Activated CD8-positive, alpha-beta memory T cell treated with anti-CD3 and anti-CD28 coated beads for 36 hours (primary cell): ENCODE data around the gene GJC1. TPM values are rescaled to one million over a fixed set of nuclear protein-coding genes. Genes with fewer than 3 reads are reported as not detected.
"Not testable (repeated sequence)": the region's sequence is repeated elsewhere in the genome, so short reads cannot be mapped to it uniquely, and the experiment has no call there.

Experiments used
- CTCF ChIA-PET: fragments of 350-600 bp; sonication (Branson Sonifier 250); formaldehyde crosslinking; loops from one replicate; lab custom pipeline; 2021; ENCODE audit warnings: antibody characterized with exemption; lab: Charles Lee
- POLR2A ChIA-PET: fragments of 350-600 bp; sonication (Branson Sonifier 250); formaldehyde crosslinking; loops from one replicate; lab custom pipeline; 2021; ENCODE audit warnings: antibody characterized with exemption; lab: Charles Lee
- total RNA-seq, 2 experiments: library from RNA; stranded (reverse); gene quantifications; one replicate each; pipeline ENCODE4 v1.2.3, GENCODE V29; 2021

Gene GJC1
- total RNA-seq, 2 experiments from 2014 or later = 8.6 to 8.8 TPM

DNA sequence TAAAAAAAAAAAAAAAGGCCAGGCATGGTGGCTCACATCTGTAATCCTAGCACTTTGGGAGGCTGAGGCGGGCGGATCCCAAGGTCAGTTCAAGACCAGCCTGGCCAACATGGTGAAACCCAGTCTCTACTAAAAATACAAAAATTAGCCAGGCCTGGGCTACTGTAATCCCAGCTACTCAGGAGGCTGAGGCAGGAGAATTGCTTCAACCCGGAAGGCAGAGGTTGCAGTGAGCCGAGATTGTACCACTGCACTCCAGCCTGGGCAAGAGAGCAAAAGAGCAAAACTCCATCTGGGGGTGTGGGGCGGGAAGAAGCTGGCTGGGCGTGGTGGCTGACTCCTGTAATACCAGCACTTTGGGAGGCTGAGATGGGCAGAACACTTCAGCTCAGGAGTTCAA is 11.6 kb downstream of the GJC1 start:
- CTCF ChIA-PET, POLR2A ChIA-PET: not testable (repeated sequence)

DNA sequence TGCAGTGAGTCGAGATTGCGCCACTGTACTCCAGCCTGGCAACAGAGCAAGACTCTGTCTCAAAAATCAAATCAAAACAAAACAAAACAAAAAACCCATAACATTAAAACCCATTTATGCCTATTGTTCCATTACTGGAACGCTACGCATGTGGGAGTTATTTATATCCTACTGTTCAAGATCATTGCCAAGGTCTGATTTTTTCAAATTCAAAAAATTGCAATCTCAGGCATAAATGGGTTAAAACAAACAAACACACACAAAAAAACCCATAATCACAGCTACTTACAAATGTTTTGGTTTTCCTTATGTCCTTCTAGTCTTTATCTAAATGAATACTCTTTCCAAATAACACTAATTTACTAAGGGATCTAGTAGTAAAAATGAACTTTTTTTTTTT is 17.8 kb downstream of the GJC1 start:
- ChIA-PET POLR2A (no interaction called here), CTCF (no interaction called here)

DNA sequence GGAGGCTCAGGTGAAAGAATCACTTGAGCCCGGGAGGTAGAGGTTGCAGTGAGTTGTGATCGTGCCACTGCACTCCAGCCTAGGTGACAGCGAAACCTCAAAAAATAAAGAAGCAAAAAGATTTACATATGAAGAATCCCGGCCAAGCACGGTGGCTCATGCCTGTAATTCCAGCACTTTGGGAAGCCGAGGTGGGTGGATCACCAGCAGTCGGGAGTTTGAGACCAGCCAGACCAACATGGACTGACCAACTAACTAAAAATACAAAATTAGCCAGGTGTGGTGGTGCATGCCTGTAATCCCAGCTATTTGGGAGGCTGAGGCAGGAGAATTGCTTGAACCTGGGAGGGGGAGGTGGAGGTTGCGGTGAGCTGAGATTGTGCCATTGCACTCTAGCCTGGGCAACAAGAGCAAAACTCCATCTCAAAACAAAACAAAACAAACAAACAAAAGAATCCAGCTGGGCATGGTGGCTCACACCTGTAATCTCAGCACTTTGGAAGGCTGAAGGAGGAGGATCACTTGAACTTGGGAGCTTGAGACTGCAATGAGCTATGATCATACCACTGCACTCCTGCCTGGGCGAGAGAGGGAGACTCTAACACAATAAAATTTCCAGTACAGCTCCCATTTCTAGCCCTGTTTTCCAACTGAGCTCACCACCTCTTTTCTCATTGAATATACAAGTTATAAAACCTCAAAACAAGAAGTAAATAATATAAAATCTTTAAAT is 21.3 kb downstream of the GJC1 start:
- CTCF ChIA-PET, POLR2A ChIA-PET: not testable (repeated sequence)

DNA sequence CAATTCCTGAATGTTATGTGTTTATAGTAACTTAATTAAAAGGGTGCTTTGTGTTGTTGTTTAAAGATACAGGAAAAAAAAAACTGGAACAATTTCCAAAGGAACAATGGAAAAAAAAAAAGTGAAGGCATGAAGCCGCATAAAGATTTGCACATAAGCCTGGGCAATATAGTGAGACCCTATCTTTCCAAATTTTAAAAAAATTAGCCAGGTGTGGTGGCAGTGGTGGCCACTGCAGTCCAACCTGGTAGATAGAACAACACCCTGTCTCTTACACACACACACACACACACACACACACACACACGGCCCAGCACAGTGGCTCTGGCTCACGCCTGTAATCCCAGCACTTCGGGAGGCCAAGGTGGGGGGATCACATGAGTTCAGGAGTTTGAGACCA is 21.9 kb downstream of the GJC1 start:
- POLR2A ChIA-PET = no interaction called here
- CTCF ChIA-PET = no interaction called here

DNA sequence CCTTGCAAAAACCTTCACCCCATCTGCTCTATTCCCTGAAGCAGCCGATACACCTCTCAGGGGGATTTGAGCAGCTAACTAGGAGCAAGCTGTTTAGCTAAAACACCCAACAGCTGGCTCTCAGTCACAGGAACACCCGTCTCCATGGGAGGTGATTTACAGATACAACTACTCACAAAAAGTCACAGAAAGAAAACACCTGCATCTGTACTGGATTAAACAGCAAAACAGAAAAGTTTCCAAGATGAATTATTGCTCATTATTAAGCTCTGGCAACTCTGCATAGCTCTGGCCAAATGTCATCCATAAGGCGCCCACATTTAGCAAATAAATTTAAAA is 22.3 kb downstream of the GJC1 start:
- POLR2A ChIA-PET = no interaction called here
- CTCF ChIA-PET = no interaction called here

DNA sequence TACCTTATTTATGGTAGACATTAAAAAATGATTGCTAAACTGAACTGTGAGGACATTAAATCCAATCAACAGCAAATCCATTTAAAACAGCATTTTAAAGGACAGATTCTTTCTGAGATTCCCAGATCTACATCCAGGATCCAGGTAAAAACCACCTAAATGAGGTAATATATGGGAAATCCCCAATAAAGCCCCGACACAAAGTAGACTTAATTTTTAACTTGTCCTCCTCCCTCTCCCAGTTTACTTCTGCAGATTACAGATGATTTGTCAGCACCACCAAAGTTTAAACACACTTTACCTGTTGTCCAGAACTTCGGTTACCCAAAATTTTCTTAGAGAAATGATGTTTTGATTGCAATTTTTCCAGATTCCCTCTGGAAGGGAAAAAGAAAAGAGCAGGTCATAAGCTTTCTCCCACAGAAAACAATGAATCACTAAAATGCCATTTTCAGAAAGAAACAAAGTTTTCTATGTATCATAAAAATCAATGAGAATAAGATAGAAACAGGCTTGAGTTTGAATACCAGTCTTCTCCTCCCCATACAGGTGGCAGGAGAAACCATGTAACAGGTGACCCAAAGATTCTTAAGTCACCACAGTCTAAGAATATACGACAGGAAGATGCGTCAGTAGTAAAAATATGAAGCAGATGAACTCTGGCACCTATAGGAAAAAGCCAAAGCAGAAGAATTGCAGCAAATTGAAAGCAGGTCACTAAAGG is 22.8 kb downstream of the GJC1 start:
- ChIA-PET POLR2A (no interaction called here), CTCF (no interaction called here)

DNA sequence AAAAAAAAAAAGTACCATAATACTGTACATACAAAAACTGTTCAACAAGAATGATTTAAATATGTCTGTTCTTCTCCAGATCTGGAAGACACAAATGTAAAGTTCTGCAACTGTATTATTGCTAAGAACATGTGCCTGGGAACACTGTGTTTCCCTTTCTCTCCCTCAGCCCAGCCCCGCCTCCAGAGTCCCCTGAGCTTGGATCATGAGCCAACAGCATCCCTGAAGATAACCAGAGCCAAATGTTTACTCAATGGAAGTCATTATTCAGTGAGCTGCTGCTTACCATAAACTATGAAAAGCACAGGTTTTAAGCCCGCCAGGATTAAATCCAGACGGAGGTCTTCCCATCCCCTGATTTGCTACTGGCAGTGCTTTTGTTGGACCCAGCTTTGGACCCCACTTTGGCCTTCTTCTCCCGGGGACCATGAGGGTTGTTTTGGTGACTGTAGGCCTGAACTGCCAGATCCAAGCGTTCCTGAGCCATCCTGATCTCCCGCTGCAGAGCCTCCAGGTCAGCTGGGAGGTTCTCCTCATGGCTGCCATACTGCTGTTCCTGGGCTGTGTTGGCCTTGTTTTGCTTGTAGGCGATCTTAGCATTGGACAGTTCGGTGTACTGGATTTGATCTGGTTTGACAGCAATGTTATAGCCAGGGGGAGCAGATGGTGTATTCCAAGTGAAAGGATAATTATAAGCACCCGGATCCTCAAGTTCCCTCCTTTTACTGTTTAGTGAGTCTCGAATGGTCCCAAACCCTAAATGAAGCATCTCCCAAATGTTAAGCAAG is 25.6 kb downstream of the GJC1 start:
- POLR2A ChIA-PET = no interaction called here
- CTCF ChIA-PET = no interaction called here

DNA sequence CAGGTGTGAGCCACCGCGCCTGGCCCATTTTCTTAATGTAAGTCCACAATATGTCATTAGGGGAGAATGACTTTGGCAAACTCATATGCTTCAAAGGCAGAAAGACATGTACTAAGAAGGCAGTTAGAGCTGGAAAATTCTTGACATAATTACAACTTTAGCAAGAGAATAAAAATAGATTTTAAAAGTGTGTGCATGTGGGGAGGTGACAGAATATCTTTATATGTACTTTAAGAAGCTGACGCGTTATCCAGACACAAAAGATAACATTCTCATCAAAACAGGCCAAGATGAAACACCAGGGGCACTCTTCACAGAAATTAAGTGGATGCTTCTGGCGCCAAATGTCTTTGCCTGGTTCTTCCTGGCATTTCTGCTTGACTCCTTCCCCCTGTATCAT is 28.2 kb downstream of the GJC1 start:
- ChIA-PET POLR2A (no interaction called here), CTCF (no interaction called here)

DNA sequence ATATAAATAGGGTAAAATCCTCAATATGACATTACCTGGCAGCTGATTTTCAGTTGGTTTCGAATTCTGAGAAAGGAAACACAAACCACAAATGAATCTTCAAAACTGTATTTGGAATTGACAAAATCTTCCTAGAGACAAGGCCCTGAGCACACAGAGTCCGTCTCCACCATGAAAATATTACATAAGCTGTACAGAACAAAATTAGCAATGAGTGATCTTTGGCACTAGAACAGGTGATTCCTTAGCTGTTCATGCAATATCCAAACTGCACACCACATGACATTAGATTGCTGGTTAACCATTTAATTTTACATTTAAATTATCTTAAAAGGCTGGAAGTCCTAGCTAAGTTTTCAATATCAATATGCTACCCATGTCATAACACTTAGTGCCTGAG is 31.7 kb downstream of the GJC1 start:
- CTCF ChIA-PET = interaction anchor here (0.6 kb wide), 1 partner anchor 225 kb away, joined by 4 read pairs; no protein-coding TSS in a partner anchor

DNA sequence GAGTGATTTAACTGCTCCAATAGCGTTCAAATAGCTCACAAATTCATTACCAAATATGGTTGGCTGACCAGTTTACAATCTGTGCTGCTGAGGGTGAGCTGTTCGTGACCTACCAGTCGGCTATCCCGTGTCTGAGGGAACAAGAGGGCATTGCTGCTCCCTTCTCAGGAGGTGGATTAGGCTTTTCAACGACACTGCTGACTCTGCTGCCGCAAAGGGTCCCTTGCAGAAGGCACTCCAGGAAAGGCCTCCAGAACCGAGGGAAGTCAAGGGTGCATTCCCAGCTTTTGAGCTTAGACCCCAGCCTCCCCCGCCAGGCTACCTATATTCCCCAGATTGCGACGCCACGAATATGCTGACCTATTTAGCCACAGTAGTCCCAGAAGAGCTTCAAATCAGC is 32.3 kb downstream of the GJC1 start:
- CTCF ChIA-PET = no interaction called here
- POLR2A ChIA-PET = no interaction called here

More for the DNA sequence above, 31.7 kb downstream of the GJC1 start:
- POLR2A ChIA-PET = no interaction called here

DNA sequence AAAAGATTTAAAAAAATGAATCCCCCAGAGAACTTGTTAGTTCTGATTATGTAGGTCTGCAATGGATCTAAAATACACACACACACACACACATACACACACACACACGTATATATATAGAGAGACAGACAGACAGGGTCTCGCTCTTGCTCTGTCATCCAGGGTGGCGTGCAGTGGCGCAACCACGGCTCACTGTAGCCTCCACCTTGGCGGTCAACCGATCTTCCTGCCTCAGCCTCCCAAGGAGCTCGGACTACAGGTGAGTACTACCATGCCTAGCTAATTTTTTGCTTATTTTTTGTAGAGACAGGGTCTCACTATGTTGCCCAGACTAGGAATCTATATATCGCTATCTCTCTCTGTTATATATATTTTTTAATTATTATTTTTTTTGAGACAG is 33.4 kb downstream of the GJC1 start:
- ChIA-PET CTCF (no interaction called here), POLR2A (no interaction called here)

DNA sequence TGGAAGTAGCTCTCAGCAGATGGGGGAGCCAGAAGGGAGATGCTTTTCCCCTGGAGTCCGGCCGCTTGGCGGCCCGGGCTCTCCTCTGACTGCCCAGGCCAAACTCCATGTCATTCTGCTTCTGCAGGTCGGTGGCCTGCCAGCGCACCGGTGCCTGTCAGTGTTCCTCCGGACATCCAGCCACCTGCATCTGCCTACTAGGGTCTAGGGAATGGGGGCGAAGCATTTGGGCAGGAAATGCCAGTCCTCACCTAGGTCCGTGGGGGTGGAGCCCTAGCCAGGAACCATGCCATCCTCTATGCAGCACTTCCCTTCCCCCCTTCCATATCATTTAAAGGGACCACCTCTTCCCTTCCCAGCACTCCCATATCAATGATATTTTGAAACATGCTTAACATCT is 34.2 kb downstream of the GJC1 start:
- ChIA-PET POLR2A (no interaction called here), CTCF (no interaction called here)

DNA sequence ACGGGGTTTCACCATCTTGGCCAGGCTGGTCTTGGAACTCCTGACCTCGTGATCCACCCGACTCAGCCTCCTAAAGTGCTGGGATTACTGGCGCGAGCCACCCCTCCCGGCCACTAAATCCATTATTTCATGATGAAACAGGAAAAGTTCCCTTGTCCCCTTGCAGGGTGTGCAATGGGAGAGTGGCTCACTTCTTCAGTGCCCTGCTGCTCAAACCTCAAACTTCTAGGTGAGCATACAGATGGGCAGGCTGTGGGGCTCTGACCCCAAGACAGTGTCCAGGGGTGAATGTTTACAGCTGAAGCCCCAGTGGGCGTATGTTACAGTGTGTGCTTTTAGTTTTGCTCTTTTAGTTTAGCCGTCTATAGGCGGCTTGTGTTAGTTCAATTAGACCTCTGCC is 34.7 kb downstream of the GJC1 start:
- ChIA-PET CTCF (no interaction called here), POLR2A (no interaction called here)

DNA sequence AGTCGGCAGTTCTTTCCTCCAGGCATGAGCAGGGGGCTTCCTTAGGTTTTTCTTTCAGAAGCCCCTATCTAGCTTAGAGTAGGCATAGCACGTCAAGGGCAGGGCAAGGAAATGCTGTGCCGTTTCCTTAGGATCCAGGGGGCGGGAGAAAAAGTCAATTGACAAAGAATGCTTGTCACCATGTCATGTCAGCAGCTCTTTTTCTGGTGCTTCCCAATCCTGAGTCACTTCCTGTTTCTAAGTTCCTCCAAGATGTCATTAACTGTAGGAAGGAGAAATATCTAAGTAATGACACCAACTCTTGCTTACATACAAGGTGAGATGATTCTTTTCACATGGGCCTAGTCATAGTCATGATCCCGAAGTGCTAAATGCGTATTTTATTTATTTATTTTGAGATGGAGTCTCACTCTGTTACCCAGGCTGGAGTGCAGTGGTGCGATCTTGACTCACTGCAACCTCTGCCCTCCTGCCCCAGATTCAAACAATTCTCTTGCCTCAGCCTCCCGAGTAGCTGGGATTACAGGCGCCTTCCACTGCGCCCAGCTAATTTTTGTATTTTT is 35.2 kb downstream of the GJC1 start:
- ChIA-PET POLR2A (no interaction called here), CTCF (interaction anchor here (1.1 kb wide), 1 partner anchor 228 kb away, joined by 3 read pairs; no protein-coding TSS in a partner anchor)

DNA sequence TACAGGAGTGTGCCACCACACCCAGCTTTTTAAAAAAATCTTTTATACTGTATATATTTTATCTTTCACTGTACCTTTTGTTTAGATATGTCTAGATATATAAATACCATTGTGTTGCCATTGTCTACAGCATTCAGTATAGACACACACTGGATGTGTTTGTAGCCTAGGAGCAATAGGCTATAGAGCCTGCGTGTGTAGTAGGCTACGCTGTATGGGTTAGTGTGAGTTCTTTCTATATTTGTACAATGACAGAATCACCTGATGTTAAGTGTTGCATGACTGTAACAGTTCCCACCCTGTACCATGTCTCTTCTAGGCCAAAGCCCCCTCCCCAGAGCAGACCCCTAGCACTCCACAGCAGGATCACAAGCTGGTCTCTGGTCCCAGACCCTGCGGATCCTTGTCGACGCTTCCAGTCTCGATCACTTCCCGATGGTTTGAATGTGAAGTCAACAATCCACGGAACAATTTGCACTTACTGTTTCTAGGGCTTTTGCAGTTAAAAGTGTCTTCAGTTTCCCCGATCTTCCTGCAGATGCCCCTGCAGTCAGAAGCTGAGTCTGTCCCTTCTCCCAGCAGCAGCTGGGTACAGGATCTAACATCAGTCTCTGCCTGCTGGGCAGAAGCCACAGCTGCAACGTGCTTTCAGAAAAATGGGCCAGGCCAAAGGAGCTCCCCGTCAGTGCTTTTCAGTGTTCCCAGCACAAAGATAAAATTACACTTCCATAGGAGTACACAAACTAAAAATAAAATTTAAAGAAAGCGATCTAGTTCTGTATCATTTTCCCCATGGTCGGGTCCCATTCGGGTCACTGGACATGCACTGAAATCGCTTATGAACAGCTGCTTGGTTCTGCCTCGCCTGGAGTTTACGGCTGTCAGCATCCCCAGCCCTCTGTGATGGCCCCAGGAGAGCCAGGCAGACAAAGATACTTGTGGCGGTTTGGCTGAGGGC is 35.9 kb downstream of the GJC1 start:
- CTCF ChIA-PET = interaction anchor here (1.1 to 1.4 kb wide), 2 partner anchors 83 to 228 kb away, joined by 3 to 4 read pairs; no protein-coding TSS in a partner anchor
- POLR2A ChIA-PET = no interaction called here

DNA sequence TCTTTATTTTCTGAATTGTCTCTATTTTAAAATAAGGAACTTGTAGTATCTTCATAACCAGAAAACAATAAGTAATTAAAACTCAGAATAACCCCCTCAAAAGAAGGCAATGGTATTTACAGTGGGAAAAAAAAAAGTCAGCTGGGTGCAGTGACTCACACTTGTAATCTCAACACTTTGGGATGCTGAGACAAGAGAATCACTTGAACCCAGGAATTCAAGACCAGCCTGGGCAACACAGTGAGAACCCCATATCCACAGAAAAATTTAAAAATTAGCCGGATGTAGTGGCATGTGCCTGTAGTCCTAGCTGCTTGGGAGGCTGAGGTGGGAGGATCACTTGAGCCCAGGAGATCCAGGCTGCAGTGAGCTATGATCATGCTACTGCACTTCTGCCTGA is 37.8 kb downstream of the GJC1 start:
- ChIA-PET POLR2A (no interaction called here), CTCF (interaction anchor here (0.8 kb wide), 1 partner anchor 40 kb away, joined by 5 read pairs; no protein-coding TSS in a partner anchor)

DNA sequence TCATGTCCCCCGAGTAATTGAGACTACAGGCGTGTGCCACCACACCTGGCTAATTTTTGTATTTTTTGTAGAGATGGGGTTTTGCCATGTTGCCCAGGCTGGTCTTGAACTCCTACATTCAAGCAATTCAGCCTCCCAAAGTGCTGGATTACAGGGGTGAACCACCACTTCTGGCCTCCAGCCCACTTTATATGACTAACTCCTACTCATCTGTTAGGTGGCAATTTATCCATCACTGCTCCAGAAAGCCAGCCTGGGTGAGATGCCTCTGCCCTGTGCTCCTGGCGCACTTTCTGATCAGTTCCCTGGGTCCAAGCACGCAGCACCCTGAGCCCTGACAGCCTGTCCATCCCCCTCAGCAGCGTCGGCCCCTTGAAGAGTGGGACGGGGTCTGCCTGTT is 41.9 kb downstream of the GJC1 start:
- ChIA-PET CTCF (no interaction called here), POLR2A (no interaction called here)

DNA sequence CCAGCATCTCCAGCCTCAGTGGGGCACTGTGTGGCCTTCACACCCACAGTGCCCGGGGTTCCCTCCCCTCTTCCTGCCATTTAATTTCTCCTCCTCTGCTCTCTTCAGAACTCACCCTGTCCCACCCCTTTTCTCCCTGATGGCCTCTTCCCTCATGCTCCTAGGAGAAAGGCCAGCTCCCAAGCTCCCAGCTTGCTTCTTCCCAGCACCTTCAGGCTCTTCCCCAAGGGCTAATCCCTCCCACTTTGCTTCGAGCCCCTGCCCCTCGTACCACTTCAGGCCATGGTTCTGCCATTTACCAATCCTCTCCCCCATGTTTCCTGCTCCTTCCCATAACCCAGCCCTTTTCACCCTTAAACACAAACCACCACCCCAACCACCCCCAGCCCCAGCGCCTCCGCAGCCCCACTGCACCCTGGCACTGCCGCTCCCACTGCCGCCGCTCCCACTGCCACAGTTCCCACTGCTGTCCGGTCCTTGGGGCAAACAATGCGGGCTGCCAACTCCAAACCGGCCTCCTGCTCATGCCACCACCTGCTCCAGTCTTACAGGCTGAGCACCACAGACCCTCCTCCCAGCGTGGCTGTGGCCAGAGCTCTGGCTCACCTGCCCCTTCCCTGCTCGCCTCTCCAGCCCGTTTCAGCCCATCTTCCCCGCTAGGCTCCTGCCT is 42.7 kb downstream of the GJC1 start:
- ChIA-PET CTCF (no interaction called here), POLR2A (no interaction called here)
